Ishikawa (cell line): ENCODE measurements around the gene MXI1.

Experiments used
- CEBPB ChIP-seq: IDR thresholded peaks from 2 replicates; pipeline ENCODE4 v1.6.1; 2012
- CREB1 ChIP-seq: IDR thresholded peaks from 2 replicates; pipeline ENCODE4 v1.6.1; 2012; ENCODE audit warnings: low read depth
- EGR1 ChIP-seq: IDR thresholded peaks from 2 replicates; pipeline ENCODE4 v1.6.1; 2012
- EP300 ChIP-seq: IDR thresholded peaks from 2 replicates; pipeline ENCODE4 v1.6.1; 2012; ENCODE audit warnings: borderline replicate concordance
- FOXM1 ChIP-seq: IDR thresholded peaks from 2 replicates; pipeline ENCODE4 v1.6.1; 2012; ENCODE audit warnings: low read depth, borderline replicate concordance
- NFIC ChIP-seq: IDR thresholded peaks from 2 replicates; pipeline ENCODE4 v1.6.1; 2012
- RAD21 ChIP-seq: IDR thresholded peaks from 2 replicates; pipeline ENCODE4 v1.6.1; 2012; ENCODE audit warnings: low read depth
- TAF1 ChIP-seq: IDR thresholded peaks from 2 replicates; pipeline ENCODE4 v1.6.1; 2012; ENCODE audit warnings: low read depth, mild to moderate bottlenecking
- TCF12 ChIP-seq: IDR thresholded peaks from 2 replicates; pipeline ENCODE4 v1.6.1; 2012; ENCODE audit warnings: low read depth
- TEAD4 ChIP-seq: IDR thresholded peaks from 2 replicates; pipeline ENCODE4 v1.6.1; 2012
- YY1 ChIP-seq: IDR thresholded peaks from 2 replicates; pipeline ENCODE4 v1.6.1; 2012; ENCODE audit warnings: low read depth
- ZBTB7A ChIP-seq: IDR thresholded peaks from 2 replicates; pipeline ENCODE4 v1.6.1; 2012; ENCODE audit warnings: low read depth
- TF ChIP-seq, protein P1 (sequence below): IDR thresholded peaks from 2 replicates; pipeline ENCODE4 v1.6.1; 2012
- TF ChIP-seq, protein P2 (sequence below): IDR thresholded peaks from 2 replicates; pipeline ENCODE4 v1.6.1; 2012
- TF ChIP-seq, protein P3 (sequence below): IDR thresholded peaks from 2 replicates; pipeline ENCODE4 v1.6.1; 2012; ENCODE audit warnings: low read depth, mild to moderate bottlenecking

MXI1 gene

DNA sequence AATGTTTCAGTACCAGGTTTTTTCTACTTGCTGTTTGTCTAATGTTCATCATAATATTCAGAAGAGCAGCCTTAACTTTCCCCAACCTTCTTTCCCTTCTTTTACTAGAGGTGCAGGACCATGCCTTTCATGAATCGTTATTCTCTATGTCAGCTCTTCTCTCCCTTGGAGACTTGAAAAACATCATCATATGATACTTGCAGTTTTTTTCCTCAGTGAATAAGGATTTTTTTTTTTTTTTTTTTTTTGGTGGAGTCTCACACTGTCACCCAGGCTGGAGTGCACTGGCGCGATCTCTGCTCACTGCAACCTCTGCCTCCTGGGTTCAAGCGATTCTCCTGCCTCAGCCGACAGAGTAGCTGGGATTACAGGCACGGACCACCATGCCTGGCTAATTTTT is 67.2 kb downstream of the MXI1 start:
- TF ChIP-seq CEBPB, result no peak
- TF ChIP-seq FOXM1, result no peak
- TF ChIP-seq, protein P1, sequence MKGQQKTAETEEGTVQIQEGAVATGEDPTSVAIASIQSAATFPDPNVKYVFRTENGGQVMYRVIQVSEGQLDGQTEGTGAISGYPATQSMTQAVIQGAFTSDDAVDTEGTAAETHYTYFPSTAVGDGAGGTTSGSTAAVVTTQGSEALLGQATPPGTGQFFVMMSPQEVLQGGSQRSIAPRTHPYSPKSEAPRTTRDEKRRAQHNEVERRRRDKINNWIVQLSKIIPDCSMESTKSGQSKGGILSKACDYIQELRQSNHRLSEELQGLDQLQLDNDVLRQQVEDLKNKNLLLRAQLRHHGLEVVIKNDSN, result no peak
- TF ChIP-seq, protein P2, sequence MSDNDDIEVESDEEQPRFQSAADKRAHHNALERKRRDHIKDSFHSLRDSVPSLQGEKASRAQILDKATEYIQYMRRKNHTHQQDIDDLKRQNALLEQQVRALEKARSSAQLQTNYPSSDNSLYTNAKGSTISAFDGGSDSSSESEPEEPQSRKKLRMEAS, result no peak
- no peak for TF ChIP-seq NFIC
- TF ChIP-seq ZBTB7A, result no peak
- TF ChIP-seq YY1, result no peak
- TF ChIP-seq TEAD4, result no peak
- TF ChIP-seq RAD21, result no peak
- no peak for TF ChIP-seq CREB1
- TF ChIP-seq EP300, result no peak
- TF ChIP-seq, protein P3, sequence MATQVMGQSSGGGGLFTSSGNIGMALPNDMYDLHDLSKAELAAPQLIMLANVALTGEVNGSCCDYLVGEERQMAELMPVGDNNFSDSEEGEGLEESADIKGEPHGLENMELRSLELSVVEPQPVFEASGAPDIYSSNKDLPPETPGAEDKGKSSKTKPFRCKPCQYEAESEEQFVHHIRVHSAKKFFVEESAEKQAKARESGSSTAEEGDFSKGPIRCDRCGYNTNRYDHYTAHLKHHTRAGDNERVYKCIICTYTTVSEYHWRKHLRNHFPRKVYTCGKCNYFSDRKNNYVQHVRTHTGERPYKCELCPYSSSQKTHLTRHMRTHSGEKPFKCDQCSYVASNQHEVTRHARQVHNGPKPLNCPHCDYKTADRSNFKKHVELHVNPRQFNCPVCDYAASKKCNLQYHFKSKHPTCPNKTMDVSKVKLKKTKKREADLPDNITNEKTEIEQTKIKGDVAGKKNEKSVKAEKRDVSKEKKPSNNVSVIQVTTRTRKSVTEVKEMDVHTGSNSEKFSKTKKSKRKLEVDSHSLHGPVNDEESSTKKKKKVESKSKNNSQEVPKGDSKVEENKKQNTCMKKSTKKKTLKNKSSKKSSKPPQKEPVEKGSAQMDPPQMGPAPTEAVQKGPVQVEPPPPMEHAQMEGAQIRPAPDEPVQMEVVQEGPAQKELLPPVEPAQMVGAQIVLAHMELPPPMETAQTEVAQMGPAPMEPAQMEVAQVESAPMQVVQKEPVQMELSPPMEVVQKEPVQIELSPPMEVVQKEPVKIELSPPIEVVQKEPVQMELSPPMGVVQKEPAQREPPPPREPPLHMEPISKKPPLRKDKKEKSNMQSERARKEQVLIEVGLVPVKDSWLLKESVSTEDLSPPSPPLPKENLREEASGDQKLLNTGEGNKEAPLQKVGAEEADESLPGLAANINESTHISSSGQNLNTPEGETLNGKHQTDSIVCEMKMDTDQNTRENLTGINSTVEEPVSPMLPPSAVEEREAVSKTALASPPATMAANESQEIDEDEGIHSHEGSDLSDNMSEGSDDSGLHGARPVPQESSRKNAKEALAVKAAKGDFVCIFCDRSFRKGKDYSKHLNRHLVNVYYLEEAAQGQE, result no peak
- TF ChIP-seq TAF1, result no peak
- TF ChIP-seq EGR1, result no peak

GRCh38 chr10:110275128-110275729 is 67.8 kb downstream of the MXI1 start:
- no peak for TF ChIP-seq RAD21
- TF ChIP-seq ZBTB7A, result no peak
- TF ChIP-seq, protein P2, result no peak
- TF ChIP-seq TEAD4, result no peak
- TF ChIP-seq, protein P1, result no peak
- no peak for TF ChIP-seq EP300
- TF ChIP-seq YY1, result no peak
- TF ChIP-seq, protein P3, result no peak
- no peak for TF ChIP-seq FOXM1

- TF ChIP-seq TCF12 (no peak), CEBPB (no peak), CREB1 (no peak), NFIC (no peak), EP300 (no peak), TEAD4 (no peak), YY1 (no peak), RAD21 (no peak), TAF1 (no peak), EGR1 (no peak), FOXM1 (no peak)
- TF ChIP-seq, protein P2, result no peak
- TF ChIP-seq, protein P1, result no peak
Observed at GRCh38 chr10:110276603-110277002, 69.2 kb downstream of the MXI1 start.

DNA sequence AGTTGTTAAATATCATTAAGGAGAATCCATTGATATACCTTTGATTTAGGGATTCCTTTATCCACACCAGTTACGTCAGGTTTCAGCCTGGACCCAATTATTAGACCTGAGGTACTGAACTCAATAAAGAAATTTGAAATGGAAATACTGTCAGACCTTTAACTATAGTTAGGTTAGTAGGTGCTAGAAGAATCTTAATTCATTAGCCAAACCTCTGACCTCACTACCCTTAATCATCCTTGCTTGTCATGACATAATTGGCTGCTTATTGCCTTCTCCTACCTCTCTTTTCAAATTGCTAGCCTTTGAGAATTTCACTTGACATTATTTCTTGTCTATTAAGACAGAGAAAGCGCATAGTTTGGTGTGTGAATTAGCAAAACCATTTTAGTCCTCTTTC is 70.2 kb downstream of the MXI1 start:
- TF ChIP-seq FOXM1, result no peak
- no peak for TF ChIP-seq ZBTB7A
- TF ChIP-seq TEAD4, result no peak
- TF ChIP-seq YY1, result no peak
- TF ChIP-seq NFIC, result no peak
- TF ChIP-seq, protein P2, result no peak
- TF ChIP-seq TAF1, result no peak
- no peak for TF ChIP-seq RAD21
- no peak for TF ChIP-seq CREB1
- TF ChIP-seq, protein P3, result no peak
